ENCODE results near the gene SNX18. TPM values are rescaled to one million over a fixed set of nuclear protein-coding genes. Genes with fewer than 3 reads are reported as not detected.
A peak's percentile ranks its signal among the peaks of the same experiment; 100 is the strongest.

The SNX18 gene
- total and polyA plus RNA-seq, 4 donors: 5.5 to 43.4 (median 35.0) TPM

DNA sequence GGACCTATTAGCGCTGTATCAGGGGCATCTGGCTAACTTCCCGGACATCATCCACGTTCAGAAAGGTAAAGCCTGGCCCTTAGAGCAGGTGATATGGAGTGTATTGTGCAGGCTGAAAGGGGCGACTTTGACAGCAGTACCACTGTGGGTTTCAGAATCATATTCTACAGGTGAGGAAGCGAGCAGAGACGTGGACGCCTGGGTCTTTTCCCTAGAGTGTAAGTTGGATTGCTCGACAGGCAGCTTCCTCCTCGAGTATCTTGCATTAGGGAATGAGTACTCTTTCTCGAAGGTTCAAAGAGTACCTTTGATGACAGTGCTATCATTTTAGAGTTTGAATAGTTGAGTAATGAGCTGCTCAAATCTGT lies 1.9 kb downstream of the SNX18 start:
- peak overlapping the region; percentile 1 to 41 for H3K27ac ChIP-seq (ENCODE audit: low read depth in 1 of 2, low read length in 1 of 2)
- peak overlapping the region; percentile 87 for H3K4me3 ChIP-seq
- DNase-seq (no peak), ATAC-seq (ENCODE audit: insufficient read depth, low FRiP score) (no peak)
- TF ChIP-seq, protein P1, sequence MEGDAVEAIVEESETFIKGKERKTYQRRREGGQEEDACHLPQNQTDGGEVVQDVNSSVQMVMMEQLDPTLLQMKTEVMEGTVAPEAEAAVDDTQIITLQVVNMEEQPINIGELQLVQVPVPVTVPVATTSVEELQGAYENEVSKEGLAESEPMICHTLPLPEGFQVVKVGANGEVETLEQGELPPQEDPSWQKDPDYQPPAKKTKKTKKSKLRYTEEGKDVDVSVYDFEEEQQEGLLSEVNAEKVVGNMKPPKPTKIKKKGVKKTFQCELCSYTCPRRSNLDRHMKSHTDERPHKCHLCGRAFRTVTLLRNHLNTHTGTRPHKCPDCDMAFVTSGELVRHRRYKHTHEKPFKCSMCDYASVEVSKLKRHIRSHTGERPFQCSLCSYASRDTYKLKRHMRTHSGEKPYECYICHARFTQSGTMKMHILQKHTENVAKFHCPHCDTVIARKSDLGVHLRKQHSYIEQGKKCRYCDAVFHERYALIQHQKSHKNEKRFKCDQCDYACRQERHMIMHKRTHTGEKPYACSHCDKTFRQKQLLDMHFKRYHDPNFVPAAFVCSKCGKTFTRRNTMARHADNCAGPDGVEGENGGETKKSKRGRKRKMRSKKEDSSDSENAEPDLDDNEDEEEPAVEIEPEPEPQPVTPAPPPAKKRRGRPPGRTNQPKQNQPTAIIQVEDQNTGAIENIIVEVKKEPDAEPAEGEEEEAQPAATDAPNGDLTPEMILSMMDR (IDR thresholded peaks at IDR 0.05; ENCODE audit: control extremely low read depth, extremely low read depth): no peak
- no peaks in the 10 kb centered on the region for H3K27me3 ChIP-seq (ENCODE audit: control insufficient read depth in 3 of 3, insufficient read depth in 3 of 3, low read length in 2 of 3)
- no peak overlapping the region for H3K9ac ChIP-seq (ENCODE audit: insufficient read depth in 1 of 2, low read length in 2 of 2)
- WGBS, 2 donors: 51 to 56% methylated on average over 10 of the region's 10 CpGs
- no peaks in the 10 kb centered on the region for H3K9me3 ChIP-seq (ENCODE audit: control insufficient read depth in 4 of 4, insufficient read depth in 3 of 4, low read length in 3 of 4)
- peaks cover 6 to 52% (median 17%) of the 10 kb centered on the region in 5 donors for H3K4me1 ChIP-seq (ENCODE audit: control insufficient read depth in 5 of 5, insufficient read depth in 5 of 5, low read length in 5 of 5)
- peaks cover 0 to 12% (median 6%) of the 10 kb centered on the region in 4 donors for H3K36me3 ChIP-seq (ENCODE audit: control insufficient read depth in 4 of 4, insufficient read depth in 4 of 4, low read length in 4 of 4)

DNA sequence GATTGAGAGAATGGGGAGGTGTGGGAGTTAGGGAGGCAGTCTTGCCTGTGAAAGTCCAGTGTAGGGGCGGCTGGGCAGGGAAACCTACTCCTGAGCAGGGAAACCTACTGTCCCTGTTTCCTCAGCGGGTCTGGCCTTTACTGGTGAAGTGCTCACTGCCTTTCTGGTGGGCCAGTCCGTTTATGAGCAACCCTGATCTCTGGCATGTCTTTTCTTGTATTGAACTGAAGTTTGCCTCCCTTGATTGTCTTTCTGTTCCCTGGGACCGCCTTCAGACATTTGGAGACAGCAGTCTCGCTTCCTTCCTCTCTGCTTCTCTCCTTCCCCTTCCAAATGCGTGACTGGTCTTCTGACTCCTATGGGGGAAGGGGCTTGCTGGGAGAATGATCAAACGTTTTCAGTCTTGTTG lies 2.9 kb downstream of the SNX18 start:
- TF ChIP-seq, protein P1 (IDR thresholded peaks at IDR 0.05; ENCODE audit: control extremely low read depth, extremely low read depth): no peak
- 5 to 9% methylated on average over 7 of the region's 7 CpGs for WGBS, 2 donors
- peak; percentile 24 to 67 (median 66) for DNase-seq
- peak overlapping the region; percentile 58 to 75 for H3K27ac ChIP-seq (ENCODE audit: low read depth in 1 of 2, low read length in 1 of 2)
- peaks cover 0 to 12% (median 6%) of the 10 kb centered on the region in 4 donors for H3K36me3 ChIP-seq (ENCODE audit: control insufficient read depth in 4 of 4, insufficient read depth in 4 of 4, low read length in 4 of 4)
- H3K4me3 ChIP-seq: peak overlapping the region; percentile 43
- no peaks in the 10 kb centered on the region for H3K9me3 ChIP-seq (ENCODE audit: control insufficient read depth in 4 of 4, insufficient read depth in 3 of 4, low read length in 3 of 4)
- peaks cover 10 to 55% (median 21%) of the 10 kb centered on the region in 5 donors for H3K4me1 ChIP-seq (ENCODE audit: control insufficient read depth in 5 of 5, insufficient read depth in 5 of 5, low read length in 5 of 5)
- peak overlapping the region in 1 of 2 donors; percentile 54 for H3K9ac ChIP-seq (ENCODE audit: insufficient read depth in 1 of 2, low read length in 2 of 2)
- no peaks in the 10 kb centered on the region for H3K27me3 ChIP-seq (ENCODE audit: control insufficient read depth in 3 of 3, insufficient read depth in 3 of 3, low read length in 2 of 3)
- ATAC-seq (ENCODE audit: insufficient read depth, low FRiP score): no peak

DNA sequence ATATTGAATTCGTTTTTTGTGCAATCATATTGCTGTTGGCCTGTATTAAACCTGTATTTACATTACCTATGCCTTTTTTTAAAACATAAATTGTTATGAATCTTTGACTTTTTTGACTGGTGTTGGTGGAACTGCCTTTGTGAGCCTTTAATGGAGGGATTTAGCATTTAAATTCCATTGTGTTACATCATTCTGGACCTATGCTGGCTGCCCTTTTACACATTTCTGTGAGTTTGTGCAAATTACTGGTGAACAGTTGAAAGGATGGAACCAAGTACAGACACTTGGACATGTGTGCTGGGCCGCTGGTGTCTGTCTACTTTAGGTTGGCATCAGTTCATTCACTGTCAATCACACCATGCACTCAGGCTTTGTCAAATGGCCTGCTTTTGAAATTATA lies 3.4 kb downstream of the SNX18 start:
- WGBS, 2 donors: 55 to 68% methylated on average over 2 of the region's 2 CpGs
- H3K9me3 ChIP-seq (ENCODE audit: control insufficient read depth in 4 of 4, insufficient read depth in 3 of 4, low read length in 3 of 4): no peaks in the 10 kb centered on the region
- DNase-seq (peak in 1 of 3 donors; percentile 47), ATAC-seq (ENCODE audit: insufficient read depth, low FRiP score) (no peak)
- TF ChIP-seq, protein P1 (IDR thresholded peaks at IDR 0.05; ENCODE audit: control extremely low read depth, extremely low read depth): no peak
- H3K4me3 ChIP-seq: peak overlapping the region; percentile 32
- peak overlapping the region in 1 of 2 donors; percentile 54 for H3K9ac ChIP-seq (ENCODE audit: insufficient read depth in 1 of 2, low read length in 2 of 2)
- H3K36me3 ChIP-seq (ENCODE audit: control insufficient read depth in 4 of 4, insufficient read depth in 4 of 4, low read length in 4 of 4): peaks cover 0 to 12% (median 6%) of the 10 kb centered on the region in 4 donors
- H3K27me3 ChIP-seq (ENCODE audit: control insufficient read depth in 3 of 3, insufficient read depth in 3 of 3, low read length in 2 of 3): no peaks in the 10 kb centered on the region
- H3K27ac ChIP-seq (ENCODE audit: low read depth in 1 of 2, low read length in 1 of 2): no peak overlapping the region
- peaks cover 10 to 55% (median 21%) of the 10 kb centered on the region in 5 donors for H3K4me1 ChIP-seq (ENCODE audit: control insufficient read depth in 5 of 5, insufficient read depth in 5 of 5, low read length in 5 of 5)
